ENCODE data around the gene ZBTB3. TPM values are rescaled to one million over a fixed set of nuclear protein-coding genes. Genes with fewer than 3 reads are reported as not detected.

The ZBTB3 gene
- total RNA-seq: 10 to 100 TPM; 14.0 to 17.1 TPM

GRCh38 chr11:62753736-62754603 lies at the start of gene ZBTB3:
Gene ZBTB3, minus strand, starts transcription at chr11:62754160. Its CDS starts 496 bp downstream, at chr11:62753664.
- Mint-ChIP-seq H3K4me3 (peak within 1 kb of the TSS; percentile 96), H3K9me3 (no peaks in the 10 kb centered on the region), H3K36me3 (peaks cover 3% of the 10 kb centered on the region), H3K4me1 (peaks cover 26% of the 10 kb centered on the region), H3K27me3 (peaks cover 4% of the 10 kb centered on the region), H3K27ac (peak within 1 kb of the TSS; percentile 98)
- DNase-seq: peak; percentile 95
- POLR2A ChIA-PET: interaction anchor here (0.5 to 6.2 kb wide), 44 partner anchors 9 to 415 kb away, joined by 3 to 73 read pairs (median 5); partner anchors contain the start of genes C11orf98, CSKMT, EEF1G and GANAB
- peak; percentile 99 for ATAC-seq (ENCODE audit: low read depth)

DNA sequence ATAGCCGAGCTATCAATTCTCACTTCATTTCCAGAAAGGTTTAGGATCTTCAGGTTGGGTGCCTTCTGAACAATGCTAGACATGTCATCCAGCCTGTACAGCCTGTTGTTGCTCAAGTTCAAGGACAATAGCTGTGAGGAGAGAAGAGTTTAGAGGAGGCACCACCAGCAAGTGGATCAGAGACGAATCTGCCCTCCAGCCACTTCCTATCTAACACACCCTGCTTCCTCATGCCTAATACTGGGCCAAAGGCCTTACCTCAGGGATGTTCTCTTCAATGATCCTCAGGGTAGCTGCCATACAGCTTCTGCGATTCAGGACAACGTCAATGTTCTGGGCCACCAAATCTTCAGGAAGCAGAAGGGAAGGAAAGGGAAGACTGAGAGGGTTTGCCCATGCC lies 47.1 kb upstream of the ZBTB3 start:
- H3K4me1 Mint-ChIP-seq: peaks cover 26% of the 10 kb centered on the region
- ATAC-seq (ENCODE audit: low read depth): no peak
- no peak for DNase-seq
- POLR2A ChIA-PET: interaction anchor here (1.1 to 9.0 kb wide), 6 partner anchors 8 to 61 kb away, joined by 5 to 98 read pairs (median 10); partner anchors contain the start of genes TMEM179B and WDR74
- no peaks in the 10 kb centered on the region for H3K27me3 Mint-ChIP-seq
- peaks cover 34% of the 10 kb centered on the region for H3K36me3 Mint-ChIP-seq
- no peak overlapping the region for H3K4me3 Mint-ChIP-seq
- no peaks in the 10 kb centered on the region for H3K9me3 Mint-ChIP-seq
- H3K27ac Mint-ChIP-seq: no peak overlapping the region

DNA sequence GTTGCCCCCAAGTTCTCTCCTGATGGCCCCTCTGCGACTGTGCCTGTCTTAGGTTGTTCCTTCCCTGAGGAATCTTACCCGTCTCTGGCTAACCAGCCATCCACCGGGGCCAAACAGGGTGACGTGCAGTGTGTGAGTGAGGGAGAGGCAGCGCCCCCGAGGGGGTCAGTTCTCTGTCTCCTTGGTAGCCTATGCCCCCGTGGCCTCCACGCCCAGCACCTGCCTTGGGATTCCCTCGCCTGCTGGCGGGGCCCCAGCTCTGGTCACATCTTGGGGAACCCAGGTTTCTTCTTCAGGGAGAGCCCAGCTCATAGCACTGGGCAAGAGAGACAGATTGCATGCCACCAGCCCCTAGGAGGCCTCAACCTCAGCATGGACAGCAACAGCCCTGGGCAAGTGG lies 45.5 kb upstream of the ZBTB3 start:
- Mint-ChIP-seq H3K4me3 (no peak overlapping the region), H3K9me3 (no peaks in the 10 kb centered on the region), H3K4me1 (peaks cover 25% of the 10 kb centered on the region), H3K36me3 (peaks cover 41% of the 10 kb centered on the region), H3K27ac (peak overlapping the region; percentile 42), H3K27me3 (no peaks in the 10 kb centered on the region)
- DNase-seq (no peak), ATAC-seq (ENCODE audit: low read depth) (no peak)
- POLR2A ChIA-PET: interaction anchor here (2.1 kb wide), 1 partner anchor 12 kb away, joined by 14 read pairs; the partner anchor contains the start of gene TMEM179B

DNA sequence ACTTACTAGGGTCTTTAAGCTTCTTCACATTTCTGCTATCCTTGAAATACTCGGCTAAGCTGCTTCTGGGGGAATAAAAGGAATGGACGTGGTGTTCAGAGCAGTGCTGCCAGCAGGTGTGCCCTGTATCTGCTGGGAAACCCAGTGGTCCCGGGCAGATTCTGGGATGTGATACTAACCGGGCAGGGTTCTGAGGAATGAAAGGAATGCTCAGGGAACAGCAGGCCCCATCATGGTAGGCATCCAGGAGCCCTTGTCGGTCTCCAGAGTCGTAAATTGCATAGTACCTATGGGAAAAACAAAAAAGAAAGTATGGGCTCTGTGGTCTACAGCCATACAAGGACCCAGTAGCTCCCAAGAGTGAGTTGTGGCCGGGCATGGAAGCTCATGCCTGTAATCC lies 42.3 kb upstream of the ZBTB3 start:
- Mint-ChIP-seq H3K4me1 (peaks cover 14% of the 10 kb centered on the region), H3K4me3 (no peak overlapping the region), H3K27ac (no peak overlapping the region), H3K9me3 (no peaks in the 10 kb centered on the region), H3K27me3 (no peaks in the 10 kb centered on the region), H3K36me3 (peaks cover 42% of the 10 kb centered on the region)
- no peak for DNase-seq
- no peak for ATAC-seq (ENCODE audit: low read depth)
- POLR2A ChIA-PET: interaction anchor here (0.8 to 1.6 kb wide), 3 partner anchors 36 to 59 kb away, joined by 3 to 4 read pairs (median 4); no protein-coding TSS in a partner anchor

DNA sequence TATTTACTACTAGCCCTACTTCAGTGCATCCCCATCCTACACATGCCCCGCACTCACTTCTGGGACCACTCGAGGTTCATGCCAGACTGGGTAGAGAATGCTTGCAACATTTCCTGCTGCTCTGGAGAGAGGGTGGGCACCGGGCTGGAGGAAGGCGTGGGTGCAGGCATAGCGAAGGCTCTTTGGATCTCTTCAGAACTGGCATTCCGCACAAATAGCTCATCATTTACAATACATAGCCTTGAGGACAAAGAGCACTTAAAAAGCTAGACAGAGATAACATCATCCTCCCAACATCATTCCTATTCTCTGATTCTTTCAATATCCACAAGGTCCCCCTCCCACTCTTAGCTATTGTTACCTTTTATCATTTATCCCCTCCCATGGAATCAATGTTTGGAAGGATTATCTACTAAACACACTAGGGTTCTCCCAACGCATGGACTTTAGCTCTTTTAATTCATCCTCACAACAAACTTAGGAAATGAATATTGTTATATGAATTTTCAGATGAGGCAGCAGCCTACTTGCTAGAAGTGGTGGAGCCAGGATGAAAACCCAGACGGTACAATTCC lies 40.3 kb upstream of the ZBTB3 start:
- ATAC-seq (ENCODE audit: low read depth): no peak
- Mint-ChIP-seq H3K27ac (no peak overlapping the region), H3K36me3 (peaks cover 37% of the 10 kb centered on the region), H3K27me3 (no peaks in the 10 kb centered on the region), H3K9me3 (no peaks in the 10 kb centered on the region), H3K4me3 (no peak overlapping the region), H3K4me1 (peaks cover 29% of the 10 kb centered on the region)
- no peak for DNase-seq
- POLR2A ChIA-PET: interaction anchor here (0.8 to 2.3 kb wide), 7 partner anchors 10 to 67 kb away, joined by 3 to 11 read pairs (median 7); partner anchors contain the start of genes HNRNPUL2, NXF1, TEX54 and ZBTB3

DNA sequence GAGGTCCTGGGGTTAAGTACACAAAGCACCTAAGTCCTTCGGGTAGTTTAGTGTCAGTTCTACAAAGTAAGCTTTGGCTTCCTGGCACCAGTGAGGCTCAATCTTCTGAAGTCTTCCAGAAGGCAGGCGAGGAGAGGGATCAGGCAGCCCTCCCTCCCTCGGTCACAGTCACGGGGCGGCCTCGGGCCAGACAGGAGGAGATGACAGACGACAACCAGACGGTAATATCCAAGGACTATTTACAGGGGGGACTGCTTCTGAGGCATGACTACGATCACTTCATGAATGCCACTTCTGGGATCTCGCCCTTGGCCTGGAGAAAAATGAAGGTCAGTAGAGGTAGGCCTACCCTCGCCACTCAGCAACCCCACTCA lies 38.2 kb upstream of the ZBTB3 start:
- Mint-ChIP-seq H3K27ac (peak overlapping the region; percentile 97), H3K4me3 (peak overlapping the region; percentile 92), H3K4me1 (peaks cover 40% of the 10 kb centered on the region), H3K9me3 (no peaks in the 10 kb centered on the region), H3K27me3 (no peaks in the 10 kb centered on the region), H3K36me3 (peaks cover 29% of the 10 kb centered on the region)
- no peak for DNase-seq
- peak; percentile 1 for ATAC-seq (ENCODE audit: low read depth)
- POLR2A ChIA-PET: interaction anchor here (0.9 to 9.1 kb wide), 9 partner anchors 9 to 201 kb away, joined by 3 to 247 read pairs (median 4); partner anchors contain the start of genes NXF1, STX5, TUT1 and WDR74

DNA sequence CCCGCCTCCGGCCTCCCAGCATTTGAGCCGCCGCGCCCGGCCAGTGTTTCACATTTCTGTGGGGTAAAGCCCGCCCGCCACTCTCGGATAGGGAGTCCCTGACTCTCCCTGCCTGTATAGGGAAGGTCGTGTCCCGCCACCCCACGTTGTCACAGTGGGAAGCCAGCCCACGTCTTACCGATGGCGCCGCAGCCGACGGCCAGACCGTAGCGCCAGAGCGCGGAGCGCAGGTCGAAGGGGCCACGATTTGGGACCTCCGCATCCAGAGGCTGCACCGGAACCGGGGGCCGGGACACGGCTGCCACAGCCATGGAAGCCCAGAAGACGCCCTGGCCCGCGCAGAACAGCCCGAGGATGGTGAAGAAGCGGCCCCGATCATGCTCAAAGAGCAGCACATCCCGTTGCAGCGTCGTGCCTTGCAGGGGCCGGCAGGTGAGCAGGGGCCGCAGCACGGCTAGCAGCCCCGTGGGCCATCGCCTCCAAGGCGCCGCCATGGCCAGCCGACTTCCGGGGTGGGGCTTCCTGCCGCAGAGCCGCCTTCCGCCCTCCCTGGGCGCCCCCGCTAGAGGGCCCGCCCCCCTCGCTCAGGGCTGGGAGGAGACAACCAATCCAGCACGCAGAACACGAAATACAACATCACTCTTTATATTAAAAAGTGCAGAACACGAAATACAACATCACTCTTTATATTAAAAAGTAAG lies 37.7 kb upstream of the ZBTB3 start, which contains the start of gene TMEM223:
TMEM223 (minus strand) TSS at position 506 of the 701 bp plus-strand sequence; CDS start at position 494, 12 bp downstream.
- ATAC-seq (ENCODE audit: low read depth) (peak; percentile 75), DNase-seq (peak; percentile 94)
- no peaks in the 10 kb centered on the region for H3K9me3 Mint-ChIP-seq
- H3K36me3 Mint-ChIP-seq: peaks cover 26% of the 10 kb centered on the region
- H3K27ac Mint-ChIP-seq: peak within 1 kb of the TSS; percentile 97
- H3K4me3 Mint-ChIP-seq: peak within 1 kb of the TSS; percentile 92
- H3K4me1 Mint-ChIP-seq: peaks cover 40% of the 10 kb centered on the region
- H3K27me3 Mint-ChIP-seq: no peaks in the 10 kb centered on the region
- POLR2A ChIA-PET: interaction anchor here (0.7 to 9.1 kb wide), 14 partner anchors 9 to 200 kb away, joined by 3 to 247 read pairs (median 4); partner anchors contain the start of genes C11orf98, CSKMT, NXF1 and SLC3A2

GRCh38 chr11:62789576-62789975 lies 35.6 kb upstream of the ZBTB3 start:
- Mint-ChIP-seq H3K27me3 (no peaks in the 10 kb centered on the region), H3K27ac (peak overlapping the region; percentile 97), H3K4me3 (peak overlapping the region; percentile 92), H3K4me1 (peaks cover 43% of the 10 kb centered on the region), H3K9me3 (no peaks in the 10 kb centered on the region), H3K36me3 (peaks cover 19% of the 10 kb centered on the region)
- no peak for DNase-seq
- ATAC-seq (ENCODE audit: low read depth): no peak
- POLR2A ChIA-PET: interaction anchor here (1.1 to 9.1 kb wide), 14 partner anchors 11 to 198 kb away, joined by 3 to 247 read pairs (median 8); partner anchors contain the start of genes HNRNPUL2, LBHD1, NXF1 and SLC3A2

DNA sequence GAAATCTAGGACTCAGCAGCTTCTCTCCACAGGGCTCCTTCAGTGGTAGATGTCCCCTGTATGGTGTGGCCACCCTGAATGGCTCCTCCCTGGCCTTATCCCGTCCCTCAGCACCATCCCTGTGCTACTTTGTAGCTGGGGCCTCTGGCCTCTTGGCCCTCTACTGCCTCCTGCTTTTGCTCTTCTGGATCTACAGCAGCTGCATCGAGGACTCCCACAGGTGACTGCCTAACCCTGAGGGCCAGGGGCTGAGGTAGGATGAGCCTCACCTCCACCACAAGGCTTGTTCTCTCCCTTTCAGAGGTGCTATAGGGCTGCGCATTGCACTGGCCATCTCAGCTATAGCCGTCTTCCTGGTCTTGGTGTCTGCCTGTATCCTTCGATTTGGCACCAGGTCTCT lies 35.0 kb upstream of the ZBTB3 start:
- H3K4me3 Mint-ChIP-seq: peak overlapping the region; percentile 92
- H3K36me3 Mint-ChIP-seq: peaks cover 15% of the 10 kb centered on the region
- ATAC-seq (ENCODE audit: low read depth) (no peak), DNase-seq (no peak)
- H3K9me3 Mint-ChIP-seq: no peaks in the 10 kb centered on the region
- POLR2A ChIA-PET: interaction anchor here (0.7 to 9.1 kb wide), 15 partner anchors 11 to 869 kb away, joined by 3 to 247 read pairs (median 10); partner anchors contain the start of genes HNRNPUL2, LBHD1, NXF1 and SLC3A2
- peaks cover 43% of the 10 kb centered on the region for H3K4me1 Mint-ChIP-seq
- H3K27ac Mint-ChIP-seq: peak overlapping the region; percentile 97
- H3K27me3 Mint-ChIP-seq: no peaks in the 10 kb centered on the region

DNA sequence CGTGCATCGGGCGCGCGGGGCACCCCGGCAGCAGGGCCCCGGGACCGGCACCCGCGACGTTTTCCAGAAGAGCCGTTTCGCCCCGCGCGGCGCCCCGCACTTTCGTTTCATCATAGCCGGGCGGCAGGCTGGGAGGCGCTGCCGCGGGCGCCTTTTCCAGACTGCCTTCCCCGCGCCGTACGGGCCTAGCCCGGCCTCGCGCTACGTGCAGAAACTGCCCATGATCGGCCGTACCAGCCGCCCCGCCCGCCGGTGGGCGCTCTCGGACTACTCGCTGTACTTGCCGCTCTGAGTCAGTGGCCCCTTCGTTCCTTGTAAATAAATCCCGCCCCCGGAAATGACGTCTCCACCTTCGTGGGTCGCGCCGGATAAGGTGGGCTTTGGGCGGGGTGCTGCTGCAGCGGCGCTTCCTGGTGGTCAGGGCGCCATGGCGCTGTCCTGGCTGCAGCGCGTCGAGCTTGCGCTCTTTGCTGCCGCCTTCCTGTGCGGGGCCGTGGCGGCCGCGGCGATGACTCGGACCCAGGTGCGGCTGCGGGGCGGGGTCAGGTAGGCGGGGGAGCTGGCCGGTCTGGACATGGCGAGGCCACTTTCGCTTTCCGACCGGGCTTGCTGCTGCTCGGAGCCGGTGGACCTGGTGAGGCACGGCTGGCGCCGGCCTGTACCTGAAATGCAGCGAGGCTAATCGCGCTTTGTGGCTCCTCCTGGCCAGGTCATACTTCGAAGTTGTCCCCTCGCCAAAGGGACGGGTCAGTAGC lies 33.2 kb upstream of the ZBTB3 start, which contains the start of gene TMEM179B:
TMEM179B (plus strand) TSS at position 398 of the 755 bp plus-strand sequence; CDS start at position 428, 30 bp downstream.
- Mint-ChIP-seq H3K4me3 (peak within 1 kb of the TSS; percentile 92), H3K27ac (peak within 1 kb of the TSS; percentile 97), H3K36me3 (peaks cover 11% of the 10 kb centered on the region), H3K27me3 (no peaks in the 10 kb centered on the region), H3K4me1 (peaks cover 38% of the 10 kb centered on the region), H3K9me3 (no peaks in the 10 kb centered on the region)
- POLR2A ChIA-PET: interaction anchor here (0.6 to 9.1 kb wide), 37 partner anchors 10 to 213 kb away, joined by 3 to 247 read pairs (median 5); partner anchors contain the start of genes BSCL2, C11orf98, CSKMT and GNG3
- ATAC-seq (ENCODE audit: low read depth): peak; percentile 73
- DNase-seq: peak; percentile 93

GRCh38 chr11:62786318-62787004 lies 32.5 kb upstream of the ZBTB3 start:
- Mint-ChIP-seq H3K4me1 (peaks cover 34% of the 10 kb centered on the region), H3K4me3 (peak overlapping the region; percentile 88), H3K9me3 (no peaks in the 10 kb centered on the region), H3K27ac (peak overlapping the region; percentile 88), H3K36me3 (peaks cover 8% of the 10 kb centered on the region), H3K27me3 (no peaks in the 10 kb centered on the region)
- ATAC-seq (ENCODE audit: low read depth) (peak; percentile 66), DNase-seq (peak; percentile 92)
- POLR2A ChIA-PET: interaction anchor here (0.6 to 9.1 kb wide), 28 partner anchors 10 to 212 kb away, joined by 3 to 247 read pairs (median 10); partner anchors contain the start of genes BSCL2, C11orf98, CSKMT and GNG3

Data from activated naive CD8-positive, alpha-beta T cell treated with anti-CD3 and anti-CD28 coated beads, Interleukin-2, amount 10 ng/mL, durations not matched to agents 7 days and 5 days (primary cell).